ENCODE measurements around the gene CNTN5. TPM values are rescaled to one million over a fixed set of nuclear protein-coding genes. Genes with fewer than 3 reads are reported as not detected.

Gene CNTN5
- total RNA-seq, 1 experiment from 2014 or later = not detected

- no peak overlapping the region for H2AFZ ChIP-seq (ENCODE audit: low read length)
- ATAC-seq (no peak), DNase-seq (no peak)
- ChIA-PET POLR2A (ENCODE audit: unreplicated experiment) (no interaction called here), CTCF (no interaction called here)
- no peaks in the 10 kb centered on the region for H3K36me3 ChIP-seq (ENCODE audit: low read depth, low read length)
- H3K9ac ChIP-seq (ENCODE audit: low read length) = no peak overlapping the region
- no peak for TF ChIP-seq CTCF (conservative IDR thresholded peaks at IDR 0.05; ENCODE audit: low read depth, low read length)
- no peak for TF ChIP-seq EZH2 (IDR thresholded peaks at IDR 0.05; ENCODE audit: low read length, unreplicated experiment)
- no peak for TF ChIP-seq EZH2phosphoT487 (IDR thresholded peaks at IDR 0.05; ENCODE audit: borderline replicate concordance, low read length)
- peaks cover 19% of the 10 kb centered on the region; the same call in 1 of the 2 replicates for H3K4me1 ChIP-seq (ENCODE audit: insufficient read depth, low read length)
- H3K79me2 ChIP-seq (ENCODE audit: low read length) = no peaks in the 10 kb centered on the region
- H3K27me3 ChIP-seq (ENCODE audit: low read length) = no peaks in the 10 kb centered on the region
- intact Hi-C loops (cut with micrococcal nuclease) = no loop called here
- no peaks in the 10 kb centered on the region for H4K20me1 ChIP-seq (ENCODE audit: low read length)
- H3K4me2 ChIP-seq (ENCODE audit: low read length) = no peak overlapping the region
- H3K9me2 ChIP-seq (replicated peaks; ENCODE audit: low read length) = no peaks in the 10 kb centered on the region
- H3K27ac ChIP-seq (ENCODE audit: low read length) = no peak overlapping the region
- no peaks in the 10 kb centered on the region for H3F3A ChIP-seq (ENCODE audit: low read length, unreplicated experiment)
- H3K9me3 ChIP-seq (ENCODE audit: low read length) = no peaks in the 10 kb centered on the region
- no TSS peak for BruUV-seq (replicated peaks)
- H3K4me3 ChIP-seq (ENCODE audit: low read length) = no peak overlapping the region
Measured at GRCh38 chr11:99531468-99531867, 510.7 kb downstream of the CNTN5 start.

GRCh38 chr11:99534812-99535211 lies 514.1 kb downstream of the CNTN5 start:
- no peak overlapping the region for H3K4me3 ChIP-seq (ENCODE audit: low read length)
- peak; percentile 75 for DNase-seq
- H3K9me3 ChIP-seq (ENCODE audit: low read length) = no peaks in the 10 kb centered on the region
- ChIA-PET CTCF (no interaction called here), POLR2A (ENCODE audit: unreplicated experiment) (no interaction called here)
- ATAC-seq = peak; percentile 83
- H3F3A ChIP-seq (ENCODE audit: low read length, unreplicated experiment) = no peaks in the 10 kb centered on the region
- no peaks in the 10 kb centered on the region for H3K27me3 ChIP-seq (ENCODE audit: low read length)
- H3K4me1 ChIP-seq (ENCODE audit: insufficient read depth, low read length) = peaks cover 19% of the 10 kb centered on the region; the same call in 1 of the 2 replicates
- H3K36me3 ChIP-seq (ENCODE audit: low read depth, low read length) = no peaks in the 10 kb centered on the region
- no peaks in the 10 kb centered on the region for H4K20me1 ChIP-seq (ENCODE audit: low read length)
- no peak overlapping the region for H2AFZ ChIP-seq (ENCODE audit: low read length)
- no peak overlapping the region for H3K27ac ChIP-seq (ENCODE audit: low read length)
- H3K79me2 ChIP-seq (ENCODE audit: low read length) = no peaks in the 10 kb centered on the region
- TF ChIP-seq EZH2phosphoT487 (IDR thresholded peaks at IDR 0.05; ENCODE audit: borderline replicate concordance, low read length) = no peak
- TF ChIP-seq EZH2 (IDR thresholded peaks at IDR 0.05; ENCODE audit: low read length, unreplicated experiment) = no peak
- no peak for TF ChIP-seq CTCF (conservative IDR thresholded peaks at IDR 0.05; ENCODE audit: low read depth, low read length)
- no peak overlapping the region for H3K9ac ChIP-seq (ENCODE audit: low read length)
- no peaks in the 10 kb centered on the region for H3K9me2 ChIP-seq (replicated peaks; ENCODE audit: low read length)
- H3K4me2 ChIP-seq (ENCODE audit: low read length) = no peak overlapping the region
- intact Hi-C loops (cut with micrococcal nuclease) = no loop called here
- BruUV-seq (replicated peaks) = no TSS peak

- H3K4me1 ChIP-seq (ENCODE audit: insufficient read depth, low read length) = peaks cover 15% of the 10 kb centered on the region; the same call in 1 of the 2 replicates
- TF ChIP-seq EZH2 (IDR thresholded peaks at IDR 0.05; ENCODE audit: low read length, unreplicated experiment) (no peak), CTCF (conservative IDR thresholded peaks at IDR 0.05; ENCODE audit: low read depth, low read length) (no peak)
- no peak overlapping the region for H2AFZ ChIP-seq (ENCODE audit: low read length)
- DNase-seq (no peak), ATAC-seq (peak; percentile 42)
- H3K27me3 ChIP-seq (ENCODE audit: low read length) = no peaks in the 10 kb centered on the region
- no peaks in the 10 kb centered on the region for H3K9me2 ChIP-seq (replicated peaks; ENCODE audit: low read length)
- H4K20me1 ChIP-seq (ENCODE audit: low read length) = no peaks in the 10 kb centered on the region
- no peak overlapping the region for H3K9ac ChIP-seq (ENCODE audit: low read length)
- no peak overlapping the region for H3K27ac ChIP-seq (ENCODE audit: low read length)
- H3K4me2 ChIP-seq (ENCODE audit: low read length) = no peak overlapping the region
- no peaks in the 10 kb centered on the region for H3K79me2 ChIP-seq (ENCODE audit: low read length)
- H3K4me3 ChIP-seq (ENCODE audit: low read length) = no peak overlapping the region
- intact Hi-C loops (cut with micrococcal nuclease) = no loop called here
- H3K9me3 ChIP-seq (ENCODE audit: low read length) = no peaks in the 10 kb centered on the region
- POLR2A ChIA-PET (ENCODE audit: unreplicated experiment) = no interaction called here
- BruUV-seq (replicated peaks) = no TSS peak
- CTCF ChIA-PET = no interaction called here
- H3K36me3 ChIP-seq (ENCODE audit: low read depth, low read length) = no peaks in the 10 kb centered on the region
- no peaks in the 10 kb centered on the region for H3F3A ChIP-seq (ENCODE audit: low read length, unreplicated experiment)
Measured at GRCh38 chr11:99535406-99535805, 514.7 kb downstream of the CNTN5 start.
